Stomach (tissue), 9 donors: ENCODE measurements around the gene PSD2. TPM values are rescaled to one million over a fixed set of nuclear protein-coding genes. Genes with fewer than 3 reads are reported as not detected.
A peak's percentile ranks its signal among the peaks of the same experiment; 100 is the strongest.

ENCODE experiments used
- DNase-seq, 2 donors: peaks; one replicate each; pipeline versions ENCODE4 v3.0.0 to v3.0.0-alpha.2; 2013 to 2019
- H3K27ac ChIP-seq, 5 donors: fragments of 200-600 bp in 4 of 5; sonication (generic) in 4 of 5; one replicate each; pipeline ENCODE4 v1.5.1; 2013 to 2019; ENCODE audit warnings: mild to moderate bottlenecking in 1 of 5, moderate library complexity in 1 of 5
- H3K27me3 ChIP-seq, 3 donors: fragments of 200-600 bp; sonication (generic); one replicate each; pipeline ENCODE4 v1.5.1; 2017 to 2019; ENCODE audit warnings: mixed run types in 1 of 3
- H3K36me3 ChIP-seq, 4 donors: fragments of 200-600 bp; sonication (generic); 1 replicate in 3 of 4; 2 replicates in 1 of 4; pipeline ENCODE4 v1.5.1; 2016 to 2019
- H3K4me1 ChIP-seq, 4 donors: fragments of 200-600 bp; sonication (generic); one replicate each; pipeline ENCODE4 v1.5.1; 2016 to 2019
- H3K4me3 ChIP-seq, 4 donors: fragments of 200-600 bp; sonication (generic) in 3 of 4; one replicate each; pipeline ENCODE4 v1.5.1; 2016 to 2019; ENCODE audit warnings: mild to moderate bottlenecking in 1 of 4
- H3K9me3 ChIP-seq, 4 donors: fragments of 200-600 bp; sonication (generic); one replicate each; pipeline ENCODE4 v1.5.1; 2016 to 2019
- CTCF ChIP-seq, 7 experiments: fragments of 450-650 bp in 4 of 7; fragments of 200-600 bp in 3 of 7; sonication (generic) in 3 of 7; IDR thresholded peaks; one replicate each; pipeline ENCODE4 v1.5.1; 2016 to 2019; ENCODE audit warnings: antibody characterized with exemption in 7 of 7, control low read depth in 2 of 7, mild to moderate bottlenecking in 1 of 7
- EP300 ChIP-seq: sonication (generic); formaldehyde crosslinking; IDR thresholded peaks from one replicate; pipeline ENCODE4 v1.6.1; 2017; ENCODE audit warnings: antibody characterized with exemption
- POLR2A ChIP-seq, 4 donors: fragments of 450-650 bp; IDR thresholded peaks; one replicate each; pipeline ENCODE4 v1.6.1; 2016; ENCODE audit warnings: antibody characterized with exemption in 4 of 4, control low read depth in 2 of 4, mild to moderate bottlenecking in 1 of 4, moderate library complexity in 1 of 4
- POLR2AphosphoS5 ChIP-seq, 3 donors: sonication (generic); formaldehyde crosslinking; IDR thresholded peaks; one replicate each; pipeline ENCODE4 v1.6.1; 2016; ENCODE audit warnings: antibody characterized with exemption in 3 of 3
- WGBS, 5 donors: extraction: QIAGEN DNeasy Blood & Tissue Kit in 3 of 5; methylation state at CpG; one replicate each; pipeline versions ENCODE4 v1.1.5 to v1.1.7; 2013 to 2018; 5-methylcytosine and 5-hydroxymethylcytosine counted together
- intact Hi-C: fragments of 100-400 bp; cut with DNase I; formaldehyde crosslinking; loops from one replicate; pipeline ENCODE4 v1.15.1; 2023; ENCODE audit warnings: low total_unique reads
- polyA plus RNA-seq, 3 donors: library from polyadenylated mRNA; stranded (reverse); fragments of 200-250 nt; gene quantifications; one replicate each; pipeline ENCODE4 v1.2.3, GENCODE V29; 2013
- total RNA-seq, 5 donors: library from RNA; depleted of rRNA; stranded (reverse); fragments of >200 nt; gene quantifications; one replicate each; pipeline versions ENCODE4 v1.1.0 to v1.2.3, GENCODE V29; 2014 to 2016
- donor health status: healthy with polysubstance abuse.
- donor health status: Bipolar disorder and iron deficiency.
- donor health status: healthy.

PSD2 gene
- total and polyA plus RNA-seq, 8 donors: 0.05 to 0.73 TPM; not detected in 6

GRCh38 chr5:139749242-139749641, 46.4 kb upstream of the PSD2 start:
- Histone ChIP-seq H3K9me3 (no peaks in the 10 kb centered on the region), H3K36me3 (no peaks in the 10 kb centered on the region), H3K4me3 (no peak overlapping the region), H3K27ac (no peak overlapping the region), H3K27me3 (peaks cover 0 to 78% (median 48%) of the 10 kb centered on the region in 3 donors), H3K4me1 (peaks cover 24 to 45% (median 40%) of the 10 kb centered on the region in 4 donors)
- TF ChIP-seq CTCF (IDR thresholded peaks at IDR 0.05) (no peak), EP300 (no peak), POLR2A (IDR thresholded peaks at IDR 0.05) (no peak), POLR2AphosphoS5 (IDR thresholded peaks at IDR 0.05) (no peak)
- no peak for DNase-seq
- intact Hi-C loops: no loop called here
- 88 to 98% (median 95%) methylated on average over 2 of the region's 2 CpGs for whole genome bisulfite sequencing, 5 donors

GRCh38 chr5:139751236-139751635, 44.4 kb upstream of the PSD2 start:
- no peak for DNase-seq
- Histone ChIP-seq H3K4me3 (no peak overlapping the region), H3K9me3 (no peaks in the 10 kb centered on the region), H3K4me1 (peaks cover 32 to 39% (median 36%) of the 10 kb centered on the region in 4 donors), H3K27me3 (peaks cover 8 to 87% (median 62%) of the 10 kb centered on the region in 3 donors), H3K27ac (no peak overlapping the region), H3K36me3 (no peaks in the 10 kb centered on the region)
- 89 to 100% (median 92%) methylated on average over 1 of the region's 1 CpG for WGBS, 5 donors
- no peak for TF ChIP-seq POLR2AphosphoS5 (IDR thresholded peaks at IDR 0.05)
- TF ChIP-seq CTCF (IDR thresholded peaks at IDR 0.05): no peak
- no peak for TF ChIP-seq POLR2A (IDR thresholded peaks at IDR 0.05)
- TF ChIP-seq EP300: no peak
- intact Hi-C loops: no loop called here

- peaks cover 18 to 25% (median 23%) of the 10 kb centered on the region in 4 donors for H3K4me1 ChIP-seq
- 29 to 43% (median 35%) methylated on average over 15 to 16 of the region's 16 CpGs for WGBS, 5 donors
- DNase-seq: peak in 1 of 2 donors; percentile 27
- no peaks in the 10 kb centered on the region for H3K9me3 ChIP-seq
- H3K36me3 ChIP-seq: no peaks in the 10 kb centered on the region
- TF ChIP-seq EP300 (no peak), POLR2AphosphoS5 (IDR thresholded peaks at IDR 0.05) (no peak), POLR2A (IDR thresholded peaks at IDR 0.05) (no peak), CTCF (IDR thresholded peaks at IDR 0.05) (no peak)
- H3K27me3 ChIP-seq: peaks cover 10 to 85% (median 50%) of the 10 kb centered on the region in 3 donors
- H3K27ac ChIP-seq: no peak overlapping the region
- intact Hi-C loops: no loop called here
- no peak overlapping the region for H3K4me3 ChIP-seq
Observed at GRCh38 chr5:139752506-139753473, 42.8 kb upstream of the PSD2 start.

GRCh38 chr5:139755892-139756671, 39.5 kb upstream of the PSD2 start:
- H3K4me3 ChIP-seq: peak overlapping the region; percentile 6 to 30 (median 17)
- H3K4me1 ChIP-seq: peaks cover 11 to 19% (median 14%) of the 10 kb centered on the region in 4 donors
- H3K36me3 ChIP-seq: no peaks in the 10 kb centered on the region
- intact Hi-C loops: no loop called here
- DNase-seq: peak; percentile 32 to 77
- WGBS, 5 donors: 11 to 19% (median 13%) methylated on average over 27 to 52 of the region's 52 CpGs
- no peak overlapping the region for H3K27ac ChIP-seq
- TF ChIP-seq POLR2AphosphoS5 (IDR thresholded peaks at IDR 0.05) (no peak), POLR2A (IDR thresholded peaks at IDR 0.05) (no peak)
- H3K27me3 ChIP-seq: peaks cover 10 to 77% (median 37%) of the 10 kb centered on the region in 3 donors
- no peaks in the 10 kb centered on the region for H3K9me3 ChIP-seq
